Bronchial epithelial cell (primary cell): ENCODE results near the gene ZG16B. TPM values are rescaled to one million over a fixed set of nuclear protein-coding genes. Genes with fewer than 3 reads are reported as not detected.

ENCODE experiments used
- DNase-seq: peaks from one replicate; pipeline ENCODE4 v3.0.0-alpha.2; 2010; ENCODE audit warnings: low read depth
- FAIRE-seq: peaks from 2 replicates; lab custom pipeline; 2011; peaks lifted over from hg19 to GRCh38; lab: Jason Lieb, UNC
- H3K27me3 ChIP-seq: 2 replicates; pipeline ENCODE4 v1.5.1; 2011; ENCODE audit warnings: low read length; ENCODE audit not compliant: control insufficient read depth, insufficient read depth
- H3K36me3 ChIP-seq: 2 replicates; pipeline ENCODE4 v1.5.1; 2011; ENCODE audit warnings: low read length; ENCODE audit not compliant: control insufficient read depth, insufficient read depth
- H3K4me3 ChIP-seq: 2 replicates; pipeline ENCODE4 v1.5.1; 2011; ENCODE audit warnings: mild to moderate bottlenecking, low read depth, low read length, control low read depth
- total RNA-seq: library from RNA; depleted of rRNA; stranded (reverse); fragments of >200 nt; gene quantifications from 2 replicates; pipeline ENCODE4 v1.2.1, GENCODE V29; 2014
- TF ChIP-seq, protein P1 (sequence below): IDR thresholded peaks from 2 replicates; pipeline ENCODE4 v1.5.1; 2011; ENCODE audit warnings: mild to moderate bottlenecking, moderate library complexity, low read length, control low read depth, inconsistent platforms; ENCODE audit not compliant: insufficient read depth, severe bottlenecking

ZG16B gene
- total RNA-seq, 1 donor from 2014 or later, result 0.53 TPM

DNA sequence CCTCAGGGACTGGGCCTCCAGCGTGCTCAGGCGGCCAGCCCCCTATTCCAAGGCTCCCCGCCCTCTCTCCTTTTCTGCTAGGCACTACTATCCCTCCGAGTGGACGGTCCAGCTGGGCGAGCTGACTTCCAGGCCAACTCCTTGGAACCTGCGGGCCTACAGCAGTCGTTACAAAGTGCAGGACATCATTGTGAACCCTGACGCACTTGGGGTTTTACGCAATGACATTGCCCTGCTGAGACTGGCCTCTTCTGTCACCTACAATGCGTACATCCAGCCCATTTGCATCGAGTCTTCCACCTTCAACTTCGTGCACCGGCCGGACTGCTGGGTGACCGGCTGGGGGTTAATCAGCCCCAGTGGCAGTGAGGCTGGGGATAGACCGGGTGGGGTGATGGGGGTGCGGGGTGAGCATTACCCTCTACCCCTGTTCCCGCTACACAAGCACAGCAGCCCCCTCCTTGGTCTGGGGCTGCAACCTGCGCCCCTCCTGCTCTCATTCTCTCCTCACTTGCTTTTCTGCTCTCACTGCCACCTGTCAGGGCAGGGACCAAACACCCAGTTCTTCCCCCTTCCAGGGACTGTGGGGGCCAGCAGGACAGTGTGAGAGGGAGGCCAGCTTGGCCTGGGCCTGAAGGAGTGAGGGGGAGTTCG lies 30.8 kb upstream of the ZG16B start:
- Histone ChIP-seq H3K36me3 (no peaks in the 10 kb centered on the region), H3K27me3 (no peaks in the 10 kb centered on the region), H3K4me3 (no peak overlapping the region)
- TF ChIP-seq, protein P1, sequence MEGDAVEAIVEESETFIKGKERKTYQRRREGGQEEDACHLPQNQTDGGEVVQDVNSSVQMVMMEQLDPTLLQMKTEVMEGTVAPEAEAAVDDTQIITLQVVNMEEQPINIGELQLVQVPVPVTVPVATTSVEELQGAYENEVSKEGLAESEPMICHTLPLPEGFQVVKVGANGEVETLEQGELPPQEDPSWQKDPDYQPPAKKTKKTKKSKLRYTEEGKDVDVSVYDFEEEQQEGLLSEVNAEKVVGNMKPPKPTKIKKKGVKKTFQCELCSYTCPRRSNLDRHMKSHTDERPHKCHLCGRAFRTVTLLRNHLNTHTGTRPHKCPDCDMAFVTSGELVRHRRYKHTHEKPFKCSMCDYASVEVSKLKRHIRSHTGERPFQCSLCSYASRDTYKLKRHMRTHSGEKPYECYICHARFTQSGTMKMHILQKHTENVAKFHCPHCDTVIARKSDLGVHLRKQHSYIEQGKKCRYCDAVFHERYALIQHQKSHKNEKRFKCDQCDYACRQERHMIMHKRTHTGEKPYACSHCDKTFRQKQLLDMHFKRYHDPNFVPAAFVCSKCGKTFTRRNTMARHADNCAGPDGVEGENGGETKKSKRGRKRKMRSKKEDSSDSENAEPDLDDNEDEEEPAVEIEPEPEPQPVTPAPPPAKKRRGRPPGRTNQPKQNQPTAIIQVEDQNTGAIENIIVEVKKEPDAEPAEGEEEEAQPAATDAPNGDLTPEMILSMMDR, result no peak
- no peak for FAIRE-seq
- no peak for DNase-seq

DNA sequence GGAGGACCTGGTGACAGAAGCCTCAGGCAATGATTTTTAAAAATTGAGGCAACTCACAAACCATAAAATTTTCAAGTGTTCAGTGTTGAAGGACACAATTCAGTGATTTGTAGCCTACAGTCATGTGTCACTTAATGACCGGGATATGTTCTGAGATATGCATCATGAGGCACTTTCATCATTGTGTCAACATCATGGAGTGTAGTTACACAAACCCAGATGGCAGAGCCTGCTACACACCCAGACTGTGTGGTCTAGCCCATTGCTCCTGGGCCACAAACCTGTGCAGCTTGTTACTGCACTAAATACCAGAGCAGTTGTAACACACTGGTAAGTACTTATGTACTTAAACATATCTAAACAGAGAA lies 30.3 kb upstream of the ZG16B start:
- FAIRE-seq (peak; percentile 64), DNase-seq (peak; percentile 76)
- TF ChIP-seq, protein P1, result no peak
- no peak overlapping the region for H3K4me3 ChIP-seq
- H3K27me3 ChIP-seq, result no peaks in the 10 kb centered on the region
- no peaks in the 10 kb centered on the region for H3K36me3 ChIP-seq

DNA sequence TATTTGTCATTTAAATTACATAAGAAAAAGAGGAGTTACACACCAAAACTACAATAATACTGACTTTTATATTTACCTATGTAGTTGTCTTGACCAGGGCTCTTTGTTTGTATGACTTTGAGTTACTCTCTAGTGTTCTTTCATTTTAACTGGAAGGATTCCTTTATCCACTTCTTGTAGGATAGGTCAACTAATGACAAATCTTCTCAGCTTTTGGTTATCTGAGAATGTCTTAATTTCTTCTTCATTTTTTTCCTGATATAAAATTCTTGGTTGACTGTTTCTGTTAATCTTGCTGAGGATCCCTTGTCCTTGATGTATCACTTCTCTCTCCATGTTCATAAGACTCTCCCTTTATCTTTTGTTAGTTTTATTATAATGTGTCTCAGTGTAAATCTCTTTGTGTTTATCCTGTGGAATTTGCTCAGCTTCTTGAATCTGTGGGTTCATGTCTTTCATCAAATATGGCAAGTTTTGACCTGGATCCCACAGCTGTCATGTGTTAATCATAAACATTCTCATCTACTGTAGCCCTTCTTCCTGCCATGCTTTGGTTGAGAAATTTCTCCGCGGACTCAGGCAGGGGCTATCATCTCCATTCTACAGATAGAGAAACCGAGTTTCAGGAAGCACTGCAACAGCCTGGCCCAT lies 26.4 kb upstream of the ZG16B start:
- no peak overlapping the region for H3K4me3 ChIP-seq
- TF ChIP-seq, protein P1, result no peak
- no peaks in the 10 kb centered on the region for H3K27me3 ChIP-seq
- no peaks in the 10 kb centered on the region for H3K36me3 ChIP-seq
- no peak for DNase-seq
- no peak for FAIRE-seq

DNA sequence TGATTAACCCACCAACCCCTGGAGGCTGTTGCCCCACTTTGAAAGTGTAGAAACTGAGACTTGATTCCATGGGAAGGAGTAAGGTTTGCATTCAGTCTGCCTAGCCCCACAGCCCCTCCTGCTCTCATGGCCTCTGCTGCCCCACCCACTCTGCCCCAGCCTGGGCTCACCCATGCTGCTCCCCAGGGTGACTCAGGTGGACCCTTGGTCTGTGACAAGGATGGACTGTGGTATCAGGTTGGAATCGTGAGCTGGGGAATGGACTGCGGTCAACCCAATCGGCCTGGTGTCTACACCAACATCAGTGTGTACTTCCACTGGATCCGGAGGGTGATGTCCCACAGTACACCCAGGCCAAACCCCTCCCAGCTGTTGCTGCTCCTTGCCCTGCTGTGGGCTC lies 25.4 kb upstream of the ZG16B start:
- no peak overlapping the region for H3K4me3 ChIP-seq
- no peaks in the 10 kb centered on the region for H3K27me3 ChIP-seq
- FAIRE-seq (no peak), DNase-seq (no peak)
- TF ChIP-seq, protein P1, result no peak
- no peaks in the 10 kb centered on the region for H3K36me3 ChIP-seq

DNA sequence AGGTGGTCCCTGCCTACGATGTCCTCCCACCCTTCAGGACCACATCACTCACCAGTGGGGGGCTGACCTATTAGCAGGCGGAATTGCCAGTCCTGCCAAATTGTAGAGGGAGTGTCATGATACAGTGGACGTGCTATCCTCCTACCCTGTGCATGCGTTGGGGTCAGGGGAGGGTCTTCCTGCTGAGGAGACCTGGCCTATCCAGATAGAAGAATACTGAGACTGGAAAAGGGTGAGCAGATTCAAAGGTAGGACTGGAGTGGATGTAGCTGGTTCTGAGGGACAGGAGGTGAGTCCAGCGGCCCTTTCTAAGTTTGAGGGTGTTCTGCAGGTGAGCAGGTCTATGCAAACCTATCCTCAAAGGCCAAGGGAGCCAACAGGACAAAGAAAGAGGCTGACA lies 23.8 kb upstream of the ZG16B start:
- Histone ChIP-seq H3K27me3 (peaks cover 2% of the 10 kb centered on the region), H3K4me3 (no peak overlapping the region), H3K36me3 (no peaks in the 10 kb centered on the region)
- DNase-seq, result no peak
- TF ChIP-seq, protein P1, result no peak
- no peak for FAIRE-seq
